Epithelial cell of proximal tubule (primary cell): ENCODE measurements around the gene TNFRSF19. TPM values are rescaled to one million over a fixed set of nuclear protein-coding genes. Genes with fewer than 3 reads are reported as not detected.

Experiments used
- DNase-seq: peaks from one replicate; pipeline ENCODE4 v3.0.0-alpha.2; 2011; ENCODE audit warnings: low read depth
- H3K4me3 ChIP-seq: 2 replicates; pipeline ENCODE4 v1.5.1; 2011; ENCODE audit warnings: low read depth, mild to moderate bottlenecking, low read length
- CTCF ChIP-seq: conservative IDR thresholded peaks from 2 replicates; pipeline ENCODE4 v1.5.1; 2012; ENCODE audit warnings: low read depth, mild to moderate bottlenecking, low read length
- total RNA-seq: library from RNA; depleted of rRNA; stranded (reverse); fragments of >200 nt; gene quantifications from 2 replicates; pipeline ENCODE4 v1.2.3, GENCODE V29; 2015

TNFRSF19 gene
- total RNA-seq, 1 donor from 2014 or later = 8.4 TPM

- no peak for TF ChIP-seq CTCF
- DNase-seq = peak; percentile 97
- no peak overlapping the region for H3K4me3 ChIP-seq
Observed at GRCh38 chr13:23618341-23618740, 48.1 kb downstream of the TNFRSF19 start.

GRCh38 chr13:23619068-23619855 lies 49.0 kb downstream of the TNFRSF19 start:
- no peak for DNase-seq
- no peak for TF ChIP-seq CTCF
- H3K4me3 ChIP-seq = no peak overlapping the region

GRCh38 chr13:23620211-23620610 lies 50.0 kb downstream of the TNFRSF19 start:
- H3K4me3 ChIP-seq = no peak overlapping the region
- no peak for TF ChIP-seq CTCF
- no peak for DNase-seq

- TF ChIP-seq CTCF = no peak
- DNase-seq = no peak
- H3K4me3 ChIP-seq = no peak overlapping the region
Observed at GRCh38 chr13:23620613-23621315, 50.6 kb downstream of the TNFRSF19 start.

- DNase-seq = peak; percentile 97
- no peak overlapping the region for H3K4me3 ChIP-seq
- TF ChIP-seq CTCF = no peak
Observed at GRCh38 chr13:23621316-23621645, 51.1 kb downstream of the TNFRSF19 start.

- no peak for DNase-seq
- no peak for TF ChIP-seq CTCF
- no peak overlapping the region for H3K4me3 ChIP-seq
Observed at GRCh38 chr13:23622985-23623384, 52.8 kb downstream of the TNFRSF19 start.

GRCh38 chr13:23623394-23623793 lies 53.2 kb downstream of the TNFRSF19 start:
- no peak for DNase-seq
- H3K4me3 ChIP-seq = no peak overlapping the region
- no peak for TF ChIP-seq CTCF
